ENCODE data around the gene KPNA4. TPM values are rescaled to one million over a fixed set of nuclear protein-coding genes. Genes with fewer than 3 reads are reported as not detected.

Gene KPNA4
- polyA plus RNA-seq, 3 donors, result 4.4 to 14.7 (median 4.5) TPM

GRCh38 chr3:160449636-160450598, 115.5 kb downstream of the KPNA4 start, which contains the start of gene TRIM59:
Gene TRIM59 (minus strand): TSS chr3:160449786. CDS start chr3:160439183, 10,603 bp downstream.
- Histone ChIP-seq H3K79me2 (ENCODE audit: insufficient read depth, low read length) (peaks cover 46% of the 10 kb centered on the region), H4K20me1 (ENCODE audit: insufficient read depth, low read length) (no peaks in the 10 kb centered on the region), H3K27me3 (ENCODE audit: control insufficient read depth in 2 of 2, insufficient read depth in 2 of 2, low read length in 2 of 2) (no peaks in the 10 kb centered on the region), H3K9ac (ENCODE audit: insufficient read depth, low read length, poor library complexity, severe bottlenecking) (peak within 1 kb of the TSS; percentile 73), H3K36me3 (replicated peaks in 1 of 2; ENCODE audit: control insufficient read depth in 1 of 2, insufficient read depth in 2 of 2, low read length in 2 of 2) (no peaks in the 10 kb centered on the region), H3K4me3 (replicated peaks in 1 of 3; ENCODE audit: low read depth in 2 of 3, low read length in 3 of 3) (peak within 1 kb of the TSS; percentile 63 to 83 (median 80)), H3K4me1 (ENCODE audit: control insufficient read depth in 1 of 2, insufficient read depth in 2 of 2, low read length in 2 of 2) (peaks cover 16 to 30% of the 10 kb centered on the region in 2 donors), H3K9me3 (replicated peaks in 1 of 2; ENCODE audit: control insufficient read depth in 1 of 2, insufficient read depth in 1 of 2, low read length in 2 of 2) (no peaks in the 10 kb centered on the region), H2AFZ (ENCODE audit: insufficient read depth, low read depth, low read length, poor library complexity, severe bottlenecking) (peak within 1 kb of the TSS; percentile 92), H3K27ac (ENCODE audit: low read depth in 1 of 2, low read length in 2 of 2) (peak within 1 kb of the TSS; percentile 68 to 82), H3K4me2 (replicated peaks; ENCODE audit: extremely low read depth, low read length, poor library complexity, severe bottlenecking) (peak within 1 kb of the TSS; percentile 82)
- Mint-ChIP-seq H3K4me1 (peaks cover 26% of the 10 kb centered on the region), H3K27ac (peak within 1 kb of the TSS; percentile 84 to 95 (median 91)), H3K4me3 (peak within 1 kb of the TSS; percentile 94 to 95), H3K27me3 (ENCODE audit: low read depth in 3 of 3) (peaks cover 0 to 9% (median 4%) of the 10 kb centered on the region in 3 donors), H3K36me3 (peaks cover 4 to 6% of the 10 kb centered on the region in 2 donors), H3K9me3 (peaks cover 0 to 14% (median 6%) of the 10 kb centered on the region in 7 donors)
- peak; percentile 92 to 95 (median 94) for DNase-seq
- TF ChIP-seq CTCF (IDR thresholded peaks at IDR 0.05), result no peak
- WGBS (ENCODE audit: insufficient coverage), result 10% methylated on average over 58 of the region's 71 CpGs
- intact Hi-C loops (cut with micrococcal nuclease), result loop anchor here in 1 of 2 donors (5.0 kb wide), 1 partner anchor 48 kb away; no protein-coding TSS in a partner anchor

DNA sequence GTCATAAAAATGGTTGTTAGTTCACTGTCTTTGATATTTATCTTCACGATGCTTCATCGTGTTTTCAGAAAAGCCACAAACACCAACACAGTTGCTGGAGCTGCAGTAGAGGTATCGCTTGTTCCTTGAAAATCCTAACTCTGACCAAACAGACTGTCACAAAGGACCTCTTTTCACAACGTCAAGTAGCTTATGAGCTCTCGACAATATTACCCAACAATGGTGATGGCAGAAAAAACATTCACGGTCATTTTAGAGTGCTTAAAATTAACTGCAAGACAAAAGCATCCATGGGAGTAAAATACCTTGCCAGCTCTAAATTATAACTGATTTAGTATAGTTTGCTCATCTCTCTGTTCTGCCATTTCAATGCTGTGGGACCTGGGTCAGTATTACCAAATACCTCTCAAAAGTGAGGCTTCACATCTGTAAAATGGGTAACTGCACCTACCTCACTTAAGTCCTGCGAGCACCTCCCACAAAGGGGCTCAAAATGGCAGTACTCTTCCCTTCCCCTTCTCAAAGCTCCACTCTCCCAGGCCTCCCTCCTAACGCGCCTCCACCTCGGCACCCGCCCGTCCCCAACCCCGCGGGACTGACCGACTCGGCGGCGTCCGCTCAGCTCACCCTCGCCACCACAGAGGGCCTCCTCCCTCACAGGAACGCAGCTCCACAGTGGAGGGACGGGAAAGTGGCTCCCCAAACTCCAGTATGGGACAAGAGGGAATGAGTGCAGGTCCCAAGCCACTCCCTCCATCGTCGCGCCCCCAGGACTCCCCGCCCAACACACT, 116.3 kb downstream of the KPNA4 start:
- Histone ChIP-seq H3K4me1 (ENCODE audit: control insufficient read depth in 1 of 2, insufficient read depth in 2 of 2, low read length in 2 of 2) (peaks cover 16 to 30% of the 10 kb centered on the region in 2 donors), H3K9me3 (replicated peaks in 1 of 2; ENCODE audit: control insufficient read depth in 1 of 2, insufficient read depth in 1 of 2, low read length in 2 of 2) (no peaks in the 10 kb centered on the region), H3K36me3 (replicated peaks in 1 of 2; ENCODE audit: control insufficient read depth in 1 of 2, insufficient read depth in 2 of 2, low read length in 2 of 2) (peaks cover 0 to 3% of the 10 kb centered on the region in 2 donors), H2AFZ (ENCODE audit: insufficient read depth, low read depth, low read length, poor library complexity, severe bottlenecking) (peak overlapping the region; percentile 92), H3K27me3 (ENCODE audit: control insufficient read depth in 2 of 2, insufficient read depth in 2 of 2, low read length in 2 of 2) (no peaks in the 10 kb centered on the region), H3K79me2 (ENCODE audit: insufficient read depth, low read length) (peaks cover 54% of the 10 kb centered on the region), H3K4me2 (replicated peaks; ENCODE audit: extremely low read depth, low read length, poor library complexity, severe bottlenecking) (peak overlapping the region; percentile 82), H3K4me3 (replicated peaks in 1 of 3; ENCODE audit: low read depth in 2 of 3, low read length in 3 of 3) (peak overlapping the region; percentile 63 to 83 (median 80)), H3K9ac (ENCODE audit: insufficient read depth, low read length, poor library complexity, severe bottlenecking) (peak overlapping the region; percentile 73), H4K20me1 (ENCODE audit: insufficient read depth, low read length) (no peaks in the 10 kb centered on the region), H3K27ac (ENCODE audit: low read depth in 1 of 2, low read length in 2 of 2) (peak overlapping the region; percentile 68 to 82)
- DNase-seq, result peak; percentile 6 to 41 (median 28)
- peaks cover 0 to 14% (median 6%) of the 10 kb centered on the region in 7 donors for H3K9me3 Mint-ChIP-seq
- H3K27me3 Mint-ChIP-seq (ENCODE audit: low read depth in 3 of 3), result peaks cover 0 to 9% (median 0%) of the 10 kb centered on the region in 3 donors
- TF ChIP-seq CTCF (IDR thresholded peaks at IDR 0.05), result no peak
- H3K4me3 Mint-ChIP-seq, result peak overlapping the region; percentile 94 to 95
- peaks cover 26% of the 10 kb centered on the region for H3K4me1 Mint-ChIP-seq
- peaks cover 8 to 12% of the 10 kb centered on the region in 2 donors for H3K36me3 Mint-ChIP-seq
- peak overlapping the region; percentile 84 to 95 (median 91) for H3K27ac Mint-ChIP-seq
- intact Hi-C loops (cut with micrococcal nuclease), result loop anchor here in 1 of 2 donors (5.0 kb wide), 1 partner anchor 47 kb away; no protein-coding TSS in a partner anchor
- 0% methylated on average over 5 of the region's 26 CpGs for WGBS (ENCODE audit: insufficient coverage)

Measured in CD14-positive monocyte (primary cell).